Mucosa of rectum (tissue), 2 donors: ENCODE results near the gene SVEP1.

ENCODE experiments used
- H3K27ac ChIP-seq, 2 donors: one replicate each; pipeline ENCODE4 v1.7.0; 2013; ENCODE audit warnings: inconsistent platforms in 2 of 2, low read depth in 2 of 2, low read length in 2 of 2
- H3K27me3 ChIP-seq, 2 donors: one replicate each; pipeline ENCODE4 v1.7.0; 2013; ENCODE audit warnings: low read length in 2 of 2; ENCODE audit not compliant: control insufficient read depth in 2 of 2, insufficient read depth in 2 of 2
- H3K36me3 ChIP-seq, 2 donors: one replicate each; pipeline ENCODE4 v1.7.0; 2013; ENCODE audit warnings: low read length in 2 of 2; ENCODE audit not compliant: control insufficient read depth in 2 of 2, insufficient read depth in 2 of 2
- H3K4me1 ChIP-seq, 2 donors: one replicate each; pipeline ENCODE4 v1.7.0; 2013; ENCODE audit warnings: low read length in 2 of 2, mild to moderate bottlenecking in 1 of 2; ENCODE audit not compliant: control insufficient read depth in 2 of 2, insufficient read depth in 2 of 2
- H3K4me3 ChIP-seq, 2 donors: one replicate each; pipeline ENCODE4 v1.7.0; 2013; ENCODE audit warnings: low read length in 2 of 2
- H3K9ac ChIP-seq, 2 donors: one replicate each; pipeline ENCODE4 v1.7.0; 2013; ENCODE audit warnings: low read length in 2 of 2, low read depth in 1 of 2, mild to moderate bottlenecking in 1 of 2
- H3K9me3 ChIP-seq, 2 donors: one replicate each; pipeline ENCODE4 v1.7.0; 2013; ENCODE audit warnings: low read length in 2 of 2; ENCODE audit not compliant: control insufficient read depth in 2 of 2
- donor health status: healthy.
- donor health status: Normal muscosa, but diverticular disease.

SVEP1 gene

GRCh38 chr9:110456681-110457080, 122.9 kb downstream of the SVEP1 start:
- H3K27me3 ChIP-seq: no peaks in the 10 kb centered on the region
- no peaks in the 10 kb centered on the region for H3K36me3 ChIP-seq
- no peaks in the 10 kb centered on the region for H3K9me3 ChIP-seq
- no peak overlapping the region for H3K9ac ChIP-seq
- no peaks in the 10 kb centered on the region for H3K4me1 ChIP-seq
- no peak overlapping the region for H3K27ac ChIP-seq
- no peak overlapping the region for H3K4me3 ChIP-seq

GRCh38 chr9:110455860-110456259, 123.7 kb downstream of the SVEP1 start:
- H3K4me1 ChIP-seq: no peaks in the 10 kb centered on the region
- no peaks in the 10 kb centered on the region for H3K36me3 ChIP-seq
- H3K27ac ChIP-seq: no peak overlapping the region
- H3K4me3 ChIP-seq: no peak overlapping the region
- H3K27me3 ChIP-seq: no peaks in the 10 kb centered on the region
- H3K9ac ChIP-seq: no peak overlapping the region
- H3K9me3 ChIP-seq: no peaks in the 10 kb centered on the region

- Histone ChIP-seq H3K4me3 (no peak overlapping the region), H3K4me1 (no peaks in the 10 kb centered on the region), H3K9ac (no peak overlapping the region), H3K36me3 (no peaks in the 10 kb centered on the region), H3K27me3 (no peaks in the 10 kb centered on the region), H3K27ac (no peak overlapping the region), H3K9me3 (no peaks in the 10 kb centered on the region)
Observed at GRCh38 chr9:110452227-110452801, 127.2 kb downstream of the SVEP1 start.

- no peaks in the 10 kb centered on the region for H3K9me3 ChIP-seq
- no peak overlapping the region for H3K9ac ChIP-seq
- H3K27ac ChIP-seq: no peak overlapping the region
- H3K4me3 ChIP-seq: no peak overlapping the region
- H3K36me3 ChIP-seq: no peaks in the 10 kb centered on the region
- H3K4me1 ChIP-seq: no peaks in the 10 kb centered on the region
- no peaks in the 10 kb centered on the region for H3K27me3 ChIP-seq
Observed at GRCh38 chr9:110451726-110452125, 127.8 kb downstream of the SVEP1 start.

GRCh38 chr9:110447476-110447875, 132.1 kb downstream of the SVEP1 start:
- Histone ChIP-seq H3K4me3 (no peak overlapping the region), H3K9me3 (no peaks in the 10 kb centered on the region), H3K9ac (no peak overlapping the region), H3K27ac (no peak overlapping the region), H3K4me1 (no peaks in the 10 kb centered on the region), H3K36me3 (peaks cover 0 to 2% of the 10 kb centered on the region in 2 donors), H3K27me3 (no peaks in the 10 kb centered on the region)

GRCh38 chr9:110446171-110446570, 133.4 kb downstream of the SVEP1 start:
- H3K4me3 ChIP-seq: no peak overlapping the region
- no peaks in the 10 kb centered on the region for H3K9me3 ChIP-seq
- no peaks in the 10 kb centered on the region for H3K4me1 ChIP-seq
- no peaks in the 10 kb centered on the region for H3K27me3 ChIP-seq
- H3K9ac ChIP-seq: no peak overlapping the region
- H3K27ac ChIP-seq: no peak overlapping the region
- H3K36me3 ChIP-seq: peaks cover 0 to 2% of the 10 kb centered on the region in 2 donors

GRCh38 chr9:110444911-110445310, 134.6 kb downstream of the SVEP1 start:
- H3K9me3 ChIP-seq: no peaks in the 10 kb centered on the region
- H3K4me3 ChIP-seq: no peak overlapping the region
- no peak overlapping the region for H3K9ac ChIP-seq
- H3K36me3 ChIP-seq: peaks cover 0 to 2% of the 10 kb centered on the region in 2 donors
- H3K4me1 ChIP-seq: no peaks in the 10 kb centered on the region
- no peaks in the 10 kb centered on the region for H3K27me3 ChIP-seq
- no peak overlapping the region for H3K27ac ChIP-seq

- no peak overlapping the region for H3K9ac ChIP-seq
- H3K36me3 ChIP-seq: peaks cover 0 to 2% of the 10 kb centered on the region in 2 donors
- no peaks in the 10 kb centered on the region for H3K27me3 ChIP-seq
- no peak overlapping the region for H3K27ac ChIP-seq
- H3K4me1 ChIP-seq: no peaks in the 10 kb centered on the region
- no peak overlapping the region for H3K4me3 ChIP-seq
- no peaks in the 10 kb centered on the region for H3K9me3 ChIP-seq
Observed at GRCh38 chr9:110443866-110444220, 135.7 kb downstream of the SVEP1 start.

- H3K27me3 ChIP-seq: no peaks in the 10 kb centered on the region
- H3K4me3 ChIP-seq: no peak overlapping the region
- H3K36me3 ChIP-seq: peaks cover 0 to 2% of the 10 kb centered on the region in 2 donors
- H3K27ac ChIP-seq: no peak overlapping the region
- H3K9ac ChIP-seq: no peak overlapping the region
- no peaks in the 10 kb centered on the region for H3K9me3 ChIP-seq
- H3K4me1 ChIP-seq: no peaks in the 10 kb centered on the region
Observed at GRCh38 chr9:110443146-110443865, 136.2 kb downstream of the SVEP1 start.

- Histone ChIP-seq H3K9me3 (no peaks in the 10 kb centered on the region), H3K4me3 (no peak overlapping the region), H3K27me3 (no peaks in the 10 kb centered on the region), H3K27ac (no peak overlapping the region), H3K9ac (no peak overlapping the region), H3K4me1 (no peaks in the 10 kb centered on the region), H3K36me3 (no peaks in the 10 kb centered on the region)
Observed at GRCh38 chr9:110440796-110441195, 138.7 kb downstream of the SVEP1 start.
